Measurements from ENCODE around the gene DENND11. TPM values are rescaled to one million over a fixed set of nuclear protein-coding genes. Genes with fewer than 3 reads are reported as not detected.

The DENND11 gene
- total and polyA plus RNA-seq, 7 experiments from 2014 or later: 15.1 to 77.9 (median 43.8) TPM

GRCh38 chr7:141664450-141664849 lies 37.5 kb downstream of the DENND11 start:
- H3K4me1 ChIP-seq (ENCODE audit: control insufficient read depth in 2 of 2, insufficient read depth in 2 of 2, low read length in 2 of 2): no peaks in the 10 kb centered on the region
- ChIA-PET POLR2A (no interaction called here), CTCF (interaction anchor here (1.6 kb wide), 1 partner anchor 10 kb away, joined by 6 read pairs; no protein-coding TSS in a partner anchor)
- Mint-ChIP-seq H3K4me1 (peaks cover 0 to 30% (median 7%) of the 10 kb centered on the region in 7 donors), H3K27ac (peak overlapping the region in 5 of 9 donors; percentile 26 to 80 (median 34)), H3K4me3 (no peak overlapping the region), H3K27me3 (no peaks in the 10 kb centered on the region), H3K36me3 (peaks cover 8 to 39% (median 11%) of the 10 kb centered on the region in 5 donors), H3K9me3 (no peaks in the 10 kb centered on the region)
- no peaks in the 10 kb centered on the region for H3K27me3 ChIP-seq (ENCODE audit: control insufficient read depth in 2 of 2, insufficient read depth in 2 of 2, low read length in 2 of 2)
- H3K4me3 ChIP-seq (ENCODE audit: low read length): no peak overlapping the region
- DNase-seq: no peak
- no peak for ATAC-seq
- no peaks in the 10 kb centered on the region for H3K9me3 ChIP-seq (ENCODE audit: control insufficient read depth in 2 of 3, low read length in 3 of 3)
- H3K27ac ChIP-seq (ENCODE audit: low read depth, low read length): no peak overlapping the region
- intact Hi-C loops (cut with micrococcal nuclease): no loop called here
- peaks cover 0 to 60% (median 6%) of the 10 kb centered on the region in 3 experiments for H3K36me3 ChIP-seq (ENCODE audit: control insufficient read depth in 2 of 3, insufficient read depth in 3 of 3, low read length in 3 of 3)

GRCh38 chr7:141663081-141663849 lies 38.7 kb downstream of the DENND11 start:
- intact Hi-C loops (cut with micrococcal nuclease): no loop called here
- Mint-ChIP-seq H3K4me3 (peak overlapping the region in 1 of 10 donors; percentile 8), H3K36me3 (peaks cover 6 to 35% (median 8%) of the 10 kb centered on the region in 5 donors), H3K27ac (peak overlapping the region; percentile 45 to 83 (median 68)), H3K9me3 (no peaks in the 10 kb centered on the region), H3K27me3 (no peaks in the 10 kb centered on the region), H3K4me1 (peaks cover 0 to 28% (median 4%) of the 10 kb centered on the region in 7 donors)
- Histone ChIP-seq H3K27me3 (ENCODE audit: control insufficient read depth in 2 of 2, insufficient read depth in 2 of 2, low read length in 2 of 2) (no peaks in the 10 kb centered on the region), H3K36me3 (ENCODE audit: control insufficient read depth in 2 of 3, insufficient read depth in 3 of 3, low read length in 3 of 3) (peaks cover 0 to 69% (median 6%) of the 10 kb centered on the region in 3 experiments), H3K4me3 (ENCODE audit: low read length) (no peak overlapping the region), H3K9me3 (ENCODE audit: control insufficient read depth in 2 of 3, low read length in 3 of 3) (no peaks in the 10 kb centered on the region), H3K27ac (ENCODE audit: low read depth, low read length) (no peak overlapping the region), H3K4me1 (ENCODE audit: control insufficient read depth in 2 of 2, insufficient read depth in 2 of 2, low read length in 2 of 2) (no peaks in the 10 kb centered on the region)
- no peak for DNase-seq
- ChIA-PET CTCF (interaction anchor here (0.6 to 0.9 kb wide), 2 partner anchors 9 to 106 kb away, joined by 3 read pairs; no protein-coding TSS in a partner anchor), POLR2A (no interaction called here)
- ATAC-seq: peak; percentile 30

GRCh38 chr7:141660259-141660658 lies 41.7 kb downstream of the DENND11 start:
- Mint-ChIP-seq H3K27ac (peak overlapping the region in 8 of 9 donors; percentile 1 to 57 (median 48)), H3K9me3 (no peaks in the 10 kb centered on the region), H3K4me3 (no peak overlapping the region), H3K4me1 (peaks cover 0 to 28% (median under 1%) of the 10 kb centered on the region in 7 donors), H3K36me3 (peaks cover 0 to 31% (median 0%) of the 10 kb centered on the region in 5 donors), H3K27me3 (no peaks in the 10 kb centered on the region)
- Histone ChIP-seq H3K27me3 (ENCODE audit: control insufficient read depth in 2 of 2, insufficient read depth in 2 of 2, low read length in 2 of 2) (no peaks in the 10 kb centered on the region), H3K9me3 (ENCODE audit: control insufficient read depth in 2 of 3, low read length in 3 of 3) (no peaks in the 10 kb centered on the region), H3K4me1 (ENCODE audit: control insufficient read depth in 2 of 2, insufficient read depth in 2 of 2, low read length in 2 of 2) (no peaks in the 10 kb centered on the region), H3K27ac (ENCODE audit: low read depth, low read length) (no peak overlapping the region), H3K4me3 (ENCODE audit: low read length) (no peak overlapping the region), H3K36me3 (ENCODE audit: control insufficient read depth in 2 of 3, insufficient read depth in 3 of 3, low read length in 3 of 3) (peaks cover 0 to 57% (median 6%) of the 10 kb centered on the region in 3 experiments)
- ChIA-PET CTCF (interaction anchor here (1.0 kb wide), 1 partner anchor 78 kb away, joined by 3 read pairs; the partner anchor contains the start of gene SSBP1), POLR2A (interaction anchor here (0.7 kb wide), 1 partner anchor 8 kb away, joined by 3 read pairs; no protein-coding TSS in a partner anchor)
- intact Hi-C loops (cut with micrococcal nuclease): no loop called here
- ATAC-seq (peak; percentile 85), DNase-seq (no peak)

GRCh38 chr7:141659501-141659900 lies 42.5 kb downstream of the DENND11 start:
- no peaks in the 10 kb centered on the region for H3K9me3 Mint-ChIP-seq
- no peak overlapping the region for H3K27ac ChIP-seq (ENCODE audit: low read depth, low read length)
- H3K27me3 ChIP-seq (ENCODE audit: control insufficient read depth in 2 of 2, insufficient read depth in 2 of 2, low read length in 2 of 2): no peaks in the 10 kb centered on the region
- ChIA-PET POLR2A (interaction anchor here (0.7 kb wide), 1 partner anchor 9 kb away, joined by 3 read pairs; no protein-coding TSS in a partner anchor), CTCF (no interaction called here)
- H3K4me3 ChIP-seq (ENCODE audit: low read length): no peak overlapping the region
- peaks cover 0 to 49% (median 6%) of the 10 kb centered on the region in 3 experiments for H3K36me3 ChIP-seq (ENCODE audit: control insufficient read depth in 2 of 3, insufficient read depth in 3 of 3, low read length in 3 of 3)
- ATAC-seq: no peak
- no peaks in the 10 kb centered on the region for H3K4me1 ChIP-seq (ENCODE audit: control insufficient read depth in 2 of 2, insufficient read depth in 2 of 2, low read length in 2 of 2)
- peaks cover 0 to 30% (median 0%) of the 10 kb centered on the region in 5 donors for H3K36me3 Mint-ChIP-seq
- H3K4me3 Mint-ChIP-seq: no peak overlapping the region
- no peak for DNase-seq
- H3K4me1 Mint-ChIP-seq: peaks cover 3 to 32% (median 5%) of the 10 kb centered on the region in 7 donors
- no peaks in the 10 kb centered on the region for H3K9me3 ChIP-seq (ENCODE audit: control insufficient read depth in 2 of 3, low read length in 3 of 3)
- H3K27ac Mint-ChIP-seq: peak overlapping the region in 6 of 9 donors; percentile 44 to 66 (median 56)
- H3K27me3 Mint-ChIP-seq: no peaks in the 10 kb centered on the region
- intact Hi-C loops (cut with micrococcal nuclease): no loop called here

- H3K36me3 ChIP-seq (ENCODE audit: control insufficient read depth in 2 of 3, insufficient read depth in 3 of 3, low read length in 3 of 3): peaks cover 0 to 28% (median 0%) of the 10 kb centered on the region in 3 experiments
- no peaks in the 10 kb centered on the region for H3K9me3 ChIP-seq (ENCODE audit: control insufficient read depth in 2 of 3, low read length in 3 of 3)
- Mint-ChIP-seq H3K36me3 (peaks cover 0 to 12% (median 5%) of the 10 kb centered on the region in 5 donors), H3K4me1 (peaks cover 5 to 11% (median 11%) of the 10 kb centered on the region in 7 donors), H3K9me3 (no peaks in the 10 kb centered on the region), H3K27ac (peak overlapping the region; percentile 5 to 81 (median 41)), H3K27me3 (no peaks in the 10 kb centered on the region), H3K4me3 (no peak overlapping the region)
- no peaks in the 10 kb centered on the region for H3K27me3 ChIP-seq (ENCODE audit: control insufficient read depth in 2 of 2, insufficient read depth in 2 of 2, low read length in 2 of 2)
- CTCF ChIA-PET: interaction anchor here (0.6 to 3.5 kb wide), 20 partner anchors 9 to 134 kb away, joined by 3 to 31 read pairs (median 5); partner anchors contain the start of genes DENND11 and SSBP1
- no peaks in the 10 kb centered on the region for H3K4me1 ChIP-seq (ENCODE audit: control insufficient read depth in 2 of 2, insufficient read depth in 2 of 2, low read length in 2 of 2)
- ATAC-seq: peak; percentile 96
- POLR2A ChIA-PET: interaction anchor here (0.6 to 1.7 kb wide), 4 partner anchors 11 to 187 kb away, joined by 3 to 9 read pairs (median 3); partner anchors contain the start of gene SSBP1
- H3K27ac ChIP-seq (ENCODE audit: low read depth, low read length): no peak overlapping the region
- intact Hi-C loops (cut with micrococcal nuclease): loop anchor here (1.0 to 5.0 kb wide), 10 partner anchors 20 to 648 kb away; partner anchors contain the start of genes SSBP1 (in 2 of the 2), AGK (in 1 of the 2) and MRPS33 (in 1 of the 2)
- peak in 8 of 9 donors; percentile 44 to 79 (median 71) for DNase-seq
- no peak overlapping the region for H3K4me3 ChIP-seq (ENCODE audit: low read length)
Observed at GRCh38 chr7:141654551-141654950, 47.4 kb downstream of the DENND11 start.

GRCh38 chr7:141652691-141653090 lies 49.3 kb downstream of the DENND11 start:
- H3K9me3 ChIP-seq (ENCODE audit: control insufficient read depth in 2 of 3, low read length in 3 of 3): no peaks in the 10 kb centered on the region
- H3K4me3 Mint-ChIP-seq: no peak overlapping the region
- peak overlapping the region in 2 of 9 donors; percentile 1 to 47 for H3K27ac Mint-ChIP-seq
- peaks cover 0 to 10% (median 5%) of the 10 kb centered on the region in 5 donors for H3K36me3 Mint-ChIP-seq
- no peaks in the 10 kb centered on the region for H3K9me3 Mint-ChIP-seq
- peaks cover 0 to 22% (median 0%) of the 10 kb centered on the region in 3 experiments for H3K36me3 ChIP-seq (ENCODE audit: control insufficient read depth in 2 of 3, insufficient read depth in 3 of 3, low read length in 3 of 3)
- H3K27me3 ChIP-seq (ENCODE audit: control insufficient read depth in 2 of 2, insufficient read depth in 2 of 2, low read length in 2 of 2): no peaks in the 10 kb centered on the region
- intact Hi-C loops (cut with micrococcal nuclease): loop anchor here (5.0 kb wide), 5 partner anchors 100 to 650 kb away; partner anchors contain the start of genes AGK (in 1 of the 2) and MRPS33 (in 1 of the 2)
- DNase-seq (no peak), ATAC-seq (no peak)
- ChIA-PET CTCF (interaction anchor here (0.6 to 3.5 kb wide), 5 partner anchors 9 to 133 kb away, joined by 3 to 21 read pairs (median 3); partner anchors contain the start of genes SSBP1 and WEE2), POLR2A (interaction anchor here (1.5 kb wide), 1 partner anchor 85 kb away, joined by 4 read pairs; the partner anchor contains the start of gene SSBP1)
- H3K4me3 ChIP-seq (ENCODE audit: low read length): no peak overlapping the region
- peaks cover 5 to 12% (median 11%) of the 10 kb centered on the region in 7 donors for H3K4me1 Mint-ChIP-seq
- H3K27me3 Mint-ChIP-seq: no peaks in the 10 kb centered on the region
- no peaks in the 10 kb centered on the region for H3K4me1 ChIP-seq (ENCODE audit: control insufficient read depth in 2 of 2, insufficient read depth in 2 of 2, low read length in 2 of 2)
- no peak overlapping the region for H3K27ac ChIP-seq (ENCODE audit: low read depth, low read length)

All from naive thymus-derived CD4-positive, alpha-beta T cell (primary cell).